ENCODE measurements around the gene SYT12. TPM values are rescaled to one million over a fixed set of nuclear protein-coding genes. Genes with fewer than 3 reads are reported as not detected.

SYT12 gene
- total and polyA plus RNA-seq, 2 of the 13 experiments (the other 11 are each of a cell fraction or from before 2014, with no cell fraction given) = 0.01 to 0.02 TPM

DNA sequence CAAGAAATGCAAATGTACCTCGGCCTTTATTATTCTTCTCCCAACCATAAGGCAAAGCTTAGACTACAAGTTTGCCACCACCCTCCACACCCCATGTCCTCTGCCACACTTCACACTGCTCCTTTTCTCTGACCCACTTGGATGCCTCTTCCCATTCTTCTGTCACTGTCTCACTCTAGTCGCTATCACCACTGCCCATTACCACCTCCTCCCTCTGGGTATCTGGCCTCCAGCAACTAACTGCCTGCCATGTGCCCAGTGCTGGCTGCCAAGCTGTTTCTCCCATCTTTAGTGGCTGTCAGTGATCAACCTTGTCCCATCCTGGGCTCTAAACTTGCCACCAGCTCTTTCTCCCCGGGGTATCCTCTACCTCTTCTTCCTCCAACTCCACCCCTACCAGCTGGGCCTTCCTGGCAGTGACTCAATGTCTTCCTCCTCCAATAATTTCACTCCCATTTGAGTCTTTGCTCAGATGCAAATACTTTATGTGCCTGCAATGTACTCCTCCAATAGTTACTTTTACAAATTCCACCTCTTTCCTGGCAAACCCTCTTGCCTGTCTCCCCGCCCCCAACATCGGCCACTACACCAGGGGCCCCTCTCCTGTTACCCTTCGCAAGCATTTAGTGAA is 76.0 kb downstream of the SYT12 start:
- 48% methylated on average over 6 of the region's 6 CpGs for WGBS (ENCODE audit: low lambda C conversion rate)
- Histone ChIP-seq H4K20me1 (ENCODE audit: insufficient read depth, low read length) (no peaks in the 10 kb centered on the region), H3K27ac (ENCODE audit: extremely low read length, insufficient read depth, low read length) (no peak overlapping the region), H3K9me3 (ENCODE audit: low read length) (no peaks in the 10 kb centered on the region), H3K79me2 (ENCODE audit: insufficient read depth, low read length) (no peaks in the 10 kb centered on the region), H3K4me3 (replicated peaks in 1 of 3; ENCODE audit: insufficient read depth in 1 of 3, low read depth in 2 of 3, low read length in 3 of 3) (no peak overlapping the region), H3K9ac (ENCODE audit: insufficient read depth, low read depth, low read length) (no peak overlapping the region), H2AFZ (ENCODE audit: low read length) (no peak overlapping the region), H3K4me1 (ENCODE audit: insufficient read depth, low read length) (peaks cover 25% of the 10 kb centered on the region), H3K36me3 (replicated peaks in 1 of 2; ENCODE audit: control insufficient read depth in 1 of 2, insufficient read depth in 2 of 2, low read length in 2 of 2) (no peaks in the 10 kb centered on the region), H3K27me3 (ENCODE audit: control insufficient read depth in 1 of 2, insufficient read depth in 2 of 2, low read length in 2 of 2) (peaks cover 0 to 7% of the 10 kb centered on the region in 2 experiments; a peak in 4 of 5 replicates), H3K4me2 (ENCODE audit: low read depth, low read length) (no peak overlapping the region)
- intact Hi-C loops (cut with micrococcal nuclease; ENCODE audit: unreplicated experiment) = no loop called here
- no peak for ATAC-seq
- in situ Hi-C loops (cut with HindIII; ENCODE audit: extremely low pct_ligation_motif_present, low pct_unique_long_range_greater_than_20kb) = no loop called here
- CTCF ChIA-PET (ENCODE audit: low intra/inter-chr PET ratio, low total read pairs) = no interaction called here
- TF ChIP-seq ZNF180 (CRISPR knock-in tag; IDR thresholded peaks at IDR 0.05; ENCODE audit: borderline replicate concordance, low read depth) (no peak), ZNF367 (CRISPR knock-in tag; IDR thresholded peaks at IDR 0.05; ENCODE audit: borderline replicate concordance) (no peak), ADNP (CRISPR knock-in tag; IDR thresholded peaks at IDR 0.05) (no peak), KMT2A (CRISPR knock-in tag; IDR thresholded peaks at IDR 0.05) (no peak), ZNF496 (CRISPR knock-in tag; IDR thresholded peaks at IDR 0.05; ENCODE audit: insufficient replicate concordance) (no peak), MTA1 (CRISPR knock-in tag; IDR thresholded peaks at IDR 0.05; ENCODE audit: borderline replicate concordance) (no peak), HOXA5 (CRISPR knock-in tag; IDR thresholded peaks at IDR 0.05) (no peak), ZNF577 (CRISPR knock-in tag; IDR thresholded peaks at IDR 0.05; ENCODE audit: borderline replicate concordance, low read depth) (no peak), ZNF740 (CRISPR knock-in tag; IDR thresholded peaks at IDR 0.05) (no peak), ISX (CRISPR knock-in tag; conservative IDR thresholded peaks at IDR 0.05) (no peak), MATR3 (CRISPR knock-in tag; IDR thresholded peaks at IDR 0.05) (no peak), NR2C2 (CRISPR knock-in tag; IDR thresholded peaks at IDR 0.05; ENCODE audit: borderline replicate concordance) (no peak)
- TF ChIP-seq, protein P1, sequence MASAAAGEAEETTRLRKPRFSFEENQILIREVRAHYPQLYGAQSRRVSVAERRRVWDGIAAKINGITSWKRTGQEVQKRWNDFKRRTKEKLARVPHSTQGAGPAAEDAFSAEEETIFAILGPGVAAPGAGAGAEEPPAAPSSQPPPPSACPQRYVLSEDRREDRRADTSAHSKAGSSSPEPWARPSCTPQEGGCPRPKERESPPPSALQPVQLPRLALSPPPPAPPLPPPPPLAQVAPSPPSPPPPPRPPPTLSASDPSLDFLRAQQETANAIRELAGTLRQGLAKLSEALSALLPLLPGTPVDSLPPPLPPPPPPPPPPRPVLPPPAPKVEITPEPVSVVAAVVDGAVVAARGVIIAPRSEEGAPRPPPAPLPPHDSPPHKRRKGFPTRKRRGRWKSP (CRISPR knock-in tag; IDR thresholded peaks at IDR 0.05) = no peak
- no peak for FAIRE-seq
- no peak for DNase-seq (ENCODE audit: low spot score)
- no TSS peak for BruUV-seq (replicated peaks)
- POLR2A ChIA-PET = no interaction called here

Data from HepG2 (cell line).